Bone marrow (tissue), 2 donors: ENCODE data around the gene SRD5A1.

Experiments
- DNase-seq, 2 donors: peaks; one replicate each; lab custom pipeline; 2025; lab: John Stamatoyannopoulos, UW

Gene SRD5A1

GRCh38 chr5:6604341-6604740 lies 28.9 kb upstream of the SRD5A1 start:
- no peak for DNase-seq

GRCh38 chr5:6604946-6605345 lies 28.3 kb upstream of the SRD5A1 start:
- no peak for DNase-seq

GRCh38 chr5:6606884-6607558 lies 26.2 kb upstream of the SRD5A1 start:
- DNase-seq = no peak

- no peak for DNase-seq
Observed at GRCh38 chr5:6607559-6607936, 25.7 kb upstream of the SRD5A1 start.

GRCh38 chr5:6608016-6608415 lies 25.2 kb upstream of the SRD5A1 start:
- DNase-seq = no peak

- no peak for DNase-seq
Observed at GRCh38 chr5:6611334-6612256, 21.6 kb upstream of the SRD5A1 start.

- no peak for DNase-seq
Observed at GRCh38 chr5:6615034-6615815, 18.0 kb upstream of the SRD5A1 start.

- DNase-seq = no peak
Observed at GRCh38 chr5:6616632-6617031, 16.6 kb upstream of the SRD5A1 start.

- no peak for DNase-seq
Observed at GRCh38 chr5:6623228-6623627, 10.0 kb upstream of the SRD5A1 start.

GRCh38 chr5:6623941-6624340 lies 9.3 kb upstream of the SRD5A1 start:
- DNase-seq = no peak

- DNase-seq = no peak
Observed at GRCh38 chr5:6626508-6626907, 6.7 kb upstream of the SRD5A1 start.

GRCh38 chr5:6631441-6631840 lies 1.8 kb upstream of the SRD5A1 start:
- DNase-seq = no peak

GRCh38 chr5:6632324-6632887 lies 834 bp upstream of the SRD5A1 start:
- no peak for DNase-seq

GRCh38 chr5:6633469-6634245 lies 417 bp downstream of the SRD5A1 start:
- no peak for DNase-seq

GRCh38 chr5:6634306-6634705 lies 1.1 kb downstream of the SRD5A1 start:
- DNase-seq = no peak

GRCh38 chr5:6634788-6635430 lies 1.7 kb downstream of the SRD5A1 start:
- no peak for DNase-seq

- DNase-seq = no peak
Observed at GRCh38 chr5:6636293-6636692, 3.1 kb downstream of the SRD5A1 start.

- no peak for DNase-seq
Observed at GRCh38 chr5:6637022-6637421, 3.8 kb downstream of the SRD5A1 start.

- no peak for DNase-seq
Observed at GRCh38 chr5:6637590-6637989, 4.3 kb downstream of the SRD5A1 start.

GRCh38 chr5:6638236-6638635 lies 5.0 kb downstream of the SRD5A1 start:
- DNase-seq = no peak

- no peak for DNase-seq
Observed at GRCh38 chr5:6642655-6643054, 9.4 kb downstream of the SRD5A1 start.
